Stomach (tissue), 4 donors: ENCODE data around the gene ZNF175.

Experiments
- POLR2A ChIP-seq, 4 donors: fragments of 450-650 bp; IDR thresholded peaks; one replicate each; pipeline ENCODE4 v1.6.1; 2016; ENCODE audit warnings: antibody characterized with exemption in 4 of 4, control low read depth in 2 of 4, mild to moderate bottlenecking in 1 of 4, moderate library complexity in 1 of 4
- POLR2AphosphoS5 ChIP-seq, 3 donors: sonication (generic); formaldehyde crosslinking; IDR thresholded peaks; one replicate each; pipeline ENCODE4 v1.6.1; 2016; ENCODE audit warnings: antibody characterized with exemption in 3 of 3
- TF ChIP-seq, protein P1 (sequence below), 7 experiments: fragments of 450-650 bp in 4 of 7; fragments of 200-600 bp in 3 of 7; sonication (generic) in 3 of 7; IDR thresholded peaks; one replicate each; pipeline ENCODE4 v1.5.1; 2016 to 2019; ENCODE audit warnings: antibody characterized with exemption in 7 of 7, control low read depth in 2 of 7, mild to moderate bottlenecking in 1 of 7

DNA sequence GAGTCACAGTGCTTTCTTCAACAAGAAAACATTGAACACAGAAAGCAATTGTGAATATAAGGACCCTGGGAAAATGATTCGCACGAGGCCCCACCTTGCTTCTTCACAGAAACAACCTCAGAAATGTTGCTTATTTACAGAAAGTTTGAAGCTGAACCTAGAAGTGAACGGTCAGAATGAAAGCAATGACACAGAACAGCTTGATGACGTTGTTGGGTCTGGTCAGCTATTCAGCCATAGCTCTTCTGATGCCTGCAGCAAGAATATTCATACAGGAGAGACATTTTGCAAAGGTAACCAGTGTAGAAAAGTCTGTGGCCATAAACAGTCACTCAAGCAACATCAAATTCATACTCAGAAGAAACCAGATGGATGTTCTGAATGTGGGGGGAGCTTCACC is 15.7 kb downstream of the ZNF175 start:
- TF ChIP-seq, protein P1, sequence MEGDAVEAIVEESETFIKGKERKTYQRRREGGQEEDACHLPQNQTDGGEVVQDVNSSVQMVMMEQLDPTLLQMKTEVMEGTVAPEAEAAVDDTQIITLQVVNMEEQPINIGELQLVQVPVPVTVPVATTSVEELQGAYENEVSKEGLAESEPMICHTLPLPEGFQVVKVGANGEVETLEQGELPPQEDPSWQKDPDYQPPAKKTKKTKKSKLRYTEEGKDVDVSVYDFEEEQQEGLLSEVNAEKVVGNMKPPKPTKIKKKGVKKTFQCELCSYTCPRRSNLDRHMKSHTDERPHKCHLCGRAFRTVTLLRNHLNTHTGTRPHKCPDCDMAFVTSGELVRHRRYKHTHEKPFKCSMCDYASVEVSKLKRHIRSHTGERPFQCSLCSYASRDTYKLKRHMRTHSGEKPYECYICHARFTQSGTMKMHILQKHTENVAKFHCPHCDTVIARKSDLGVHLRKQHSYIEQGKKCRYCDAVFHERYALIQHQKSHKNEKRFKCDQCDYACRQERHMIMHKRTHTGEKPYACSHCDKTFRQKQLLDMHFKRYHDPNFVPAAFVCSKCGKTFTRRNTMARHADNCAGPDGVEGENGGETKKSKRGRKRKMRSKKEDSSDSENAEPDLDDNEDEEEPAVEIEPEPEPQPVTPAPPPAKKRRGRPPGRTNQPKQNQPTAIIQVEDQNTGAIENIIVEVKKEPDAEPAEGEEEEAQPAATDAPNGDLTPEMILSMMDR (IDR thresholded peaks at IDR 0.05), result no peak
- TF ChIP-seq POLR2AphosphoS5 (IDR thresholded peaks at IDR 0.05), result no peak
- no peak for TF ChIP-seq POLR2A (IDR thresholded peaks at IDR 0.05)
